ENCODE results near the gene MINPP1.

DNA sequence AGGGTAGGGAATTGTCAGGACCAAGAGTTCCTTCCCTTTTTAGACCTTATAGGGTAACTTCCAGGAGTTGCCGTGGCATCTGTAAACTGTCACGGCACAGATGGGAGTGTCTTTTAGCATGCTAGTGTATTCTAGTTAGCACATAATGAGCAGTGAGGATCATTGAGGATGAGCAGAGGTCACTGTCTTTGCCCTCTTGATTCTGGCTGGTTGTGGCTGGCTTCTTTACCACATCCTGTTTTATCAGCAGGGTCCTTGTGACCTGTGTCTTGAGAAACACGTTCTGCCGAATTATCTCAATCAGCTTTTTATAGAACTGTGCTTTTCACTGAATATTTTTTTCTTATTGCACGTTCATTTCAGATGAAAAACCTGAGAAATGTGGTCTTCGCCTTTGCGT lies 41.5 kb downstream of the MINPP1 start:
- TF ChIP-seq, protein P1, sequence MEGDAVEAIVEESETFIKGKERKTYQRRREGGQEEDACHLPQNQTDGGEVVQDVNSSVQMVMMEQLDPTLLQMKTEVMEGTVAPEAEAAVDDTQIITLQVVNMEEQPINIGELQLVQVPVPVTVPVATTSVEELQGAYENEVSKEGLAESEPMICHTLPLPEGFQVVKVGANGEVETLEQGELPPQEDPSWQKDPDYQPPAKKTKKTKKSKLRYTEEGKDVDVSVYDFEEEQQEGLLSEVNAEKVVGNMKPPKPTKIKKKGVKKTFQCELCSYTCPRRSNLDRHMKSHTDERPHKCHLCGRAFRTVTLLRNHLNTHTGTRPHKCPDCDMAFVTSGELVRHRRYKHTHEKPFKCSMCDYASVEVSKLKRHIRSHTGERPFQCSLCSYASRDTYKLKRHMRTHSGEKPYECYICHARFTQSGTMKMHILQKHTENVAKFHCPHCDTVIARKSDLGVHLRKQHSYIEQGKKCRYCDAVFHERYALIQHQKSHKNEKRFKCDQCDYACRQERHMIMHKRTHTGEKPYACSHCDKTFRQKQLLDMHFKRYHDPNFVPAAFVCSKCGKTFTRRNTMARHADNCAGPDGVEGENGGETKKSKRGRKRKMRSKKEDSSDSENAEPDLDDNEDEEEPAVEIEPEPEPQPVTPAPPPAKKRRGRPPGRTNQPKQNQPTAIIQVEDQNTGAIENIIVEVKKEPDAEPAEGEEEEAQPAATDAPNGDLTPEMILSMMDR (conservative IDR thresholded peaks at IDR 0.05; ENCODE audit: low read length), result no peak
- TF ChIP-seq EZH2phosphoT487 (IDR thresholded peaks at IDR 0.05; ENCODE audit: borderline replicate concordance, low read depth, low read length), result no peak

Measured in OCI-LY7 (cell line).